A172 (cell line): Measurements from ENCODE around the gene DCHS2. TPM values are rescaled to one million over a fixed set of nuclear protein-coding genes. Genes with fewer than 3 reads are reported as not detected.

ENCODE experiments used
- DNase-seq: peaks from one replicate; pipeline ENCODE4 v3.0.0-alpha.2; 2015; ENCODE audit warnings: low spot score
- total RNA-seq: library from RNA; depleted of rRNA; stranded (reverse); fragments of >200 nt; shearing (Covaris generic); gene quantifications from 2 replicates; pipeline ENCODE4 v1.2.3, GENCODE V29; 2014

DCHS2 gene
- total RNA-seq, 1 experiment from 2014 or later = not detected

DNA sequence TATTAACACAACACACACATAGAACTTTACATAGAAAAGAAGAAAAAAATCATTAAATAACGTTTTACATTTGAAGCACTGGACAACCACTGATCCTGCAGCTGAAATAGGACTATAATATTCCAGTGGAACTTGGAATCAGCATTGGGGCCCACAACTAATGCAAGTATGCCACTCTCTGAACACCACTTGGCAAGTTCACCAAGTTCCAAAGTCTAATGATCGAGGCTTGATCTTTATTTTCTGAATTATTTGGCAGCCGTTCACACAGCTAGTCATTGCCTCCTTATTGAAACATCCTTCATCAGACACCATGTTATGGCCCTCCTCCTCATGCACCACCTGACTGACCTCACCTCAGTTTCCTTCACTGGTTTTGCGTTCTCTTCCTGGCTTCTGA lies 107.6 kb downstream of the DCHS2 start:
- no peak for DNase-seq

DNA sequence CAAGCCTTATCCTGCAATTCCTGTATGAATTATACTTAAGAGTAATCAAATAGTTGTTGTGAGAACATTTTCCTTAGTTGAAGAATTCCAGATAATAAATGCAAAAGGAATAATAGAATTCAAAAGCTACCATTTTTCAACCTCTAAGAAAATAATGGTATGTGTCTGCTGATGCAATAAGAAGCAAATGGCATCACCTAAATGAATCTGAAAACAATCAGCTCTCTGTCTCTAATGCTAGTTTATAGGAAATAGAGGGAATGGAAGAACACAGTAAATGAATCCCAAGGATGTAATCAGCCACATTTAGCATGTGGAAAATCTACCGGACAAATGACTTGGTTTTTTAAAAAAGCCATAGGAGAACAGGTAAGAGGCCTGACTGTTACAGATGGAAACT lies 115.1 kb downstream of the DCHS2 start:
- DNase-seq = no peak

DNA sequence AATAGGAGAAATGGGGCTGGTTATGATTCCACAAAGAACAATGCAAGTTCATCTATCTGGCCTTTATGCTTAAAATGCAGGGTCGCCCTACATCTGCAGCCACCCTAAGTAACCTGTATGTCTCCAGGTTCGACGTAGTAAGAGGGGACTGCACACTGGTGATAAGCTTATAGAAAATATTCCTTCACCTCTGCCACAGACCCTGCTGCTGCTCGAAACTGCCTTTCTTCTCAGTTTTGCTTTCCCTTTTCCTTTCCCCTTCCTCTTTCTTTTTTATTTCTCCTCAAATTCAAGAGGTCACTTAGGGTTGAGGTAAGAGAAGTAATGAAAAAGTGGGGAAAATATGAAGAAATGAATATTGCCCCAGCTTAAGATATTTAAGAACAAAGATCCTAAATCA lies 123.5 kb downstream of the DCHS2 start:
- no peak for DNase-seq

DNA sequence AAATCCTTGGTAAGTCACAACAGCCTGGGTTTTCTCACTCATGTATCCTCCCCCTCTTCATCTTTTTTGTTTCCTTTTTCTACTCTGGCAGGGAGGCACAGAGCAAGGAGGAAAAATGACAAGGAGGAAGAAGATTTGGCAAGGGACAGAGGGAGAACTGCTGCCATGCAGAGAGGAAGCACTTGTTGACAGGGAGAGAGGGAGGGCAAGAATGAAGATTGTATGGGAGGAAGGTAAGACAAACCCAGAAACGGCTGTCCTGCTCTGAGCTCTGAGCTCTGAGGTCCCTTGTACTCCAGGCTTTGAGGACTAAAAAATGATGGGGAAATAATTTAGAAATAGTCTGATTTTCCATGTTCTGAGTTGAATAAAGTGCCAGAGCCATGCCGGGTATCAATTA lies 123.9 kb downstream of the DCHS2 start:
- no peak for DNase-seq

DNA sequence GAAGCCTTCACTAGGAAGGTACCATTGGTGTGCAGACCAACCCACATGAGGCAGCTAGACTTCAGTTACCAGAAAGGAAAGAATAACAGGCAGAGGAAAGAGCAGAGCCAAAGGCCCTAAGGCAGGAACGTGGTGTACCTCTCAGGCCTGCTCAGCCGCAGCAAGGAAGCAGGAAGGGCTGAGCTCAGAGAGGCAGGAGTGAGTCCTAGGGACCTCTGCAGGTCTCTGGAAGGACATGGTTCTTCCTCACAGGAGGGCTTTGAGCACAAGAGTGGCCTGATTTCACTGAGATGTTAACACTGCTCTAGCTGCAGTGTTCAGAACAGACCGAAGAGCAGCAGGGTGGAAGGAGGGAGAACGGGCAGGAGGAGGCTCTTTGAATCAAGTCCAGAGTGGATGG lies 124.6 kb downstream of the DCHS2 start:
- no peak for DNase-seq

DNA sequence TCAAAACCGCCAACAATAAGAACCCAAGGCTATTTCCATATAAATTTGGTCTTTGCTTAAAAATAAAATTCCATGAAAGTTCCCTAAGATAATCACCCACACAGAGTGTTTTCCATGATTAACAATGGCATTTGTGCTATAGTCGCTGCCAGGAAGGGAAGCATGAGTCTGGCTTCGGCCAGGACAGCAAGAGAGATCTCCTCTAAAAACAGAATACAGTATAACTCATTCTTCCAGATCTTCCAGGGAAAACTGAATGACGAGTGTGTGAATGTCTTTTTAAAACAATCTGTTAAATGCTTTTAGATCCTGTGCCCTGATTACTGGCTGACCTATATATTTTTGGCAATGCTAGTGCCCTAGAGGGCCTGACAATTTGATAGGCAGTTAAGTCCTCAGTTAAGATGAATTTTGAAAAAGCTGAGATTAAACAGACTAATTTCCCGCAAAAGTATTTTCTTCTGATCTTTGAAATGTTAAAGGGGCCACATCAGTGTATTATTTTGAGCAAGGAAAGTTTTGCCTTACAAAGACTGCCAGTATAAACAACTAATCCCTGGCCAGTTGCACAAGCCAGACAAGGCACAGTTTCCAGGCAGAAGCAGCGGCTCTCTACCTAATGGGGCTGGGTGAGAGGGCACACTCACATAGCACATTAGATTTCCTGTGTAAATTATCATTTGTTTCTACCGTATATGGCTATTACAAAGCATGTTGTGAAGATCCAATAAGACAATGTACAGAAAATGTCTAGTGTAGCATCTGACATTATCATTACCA lies 127.3 kb downstream of the DCHS2 start:
- DNase-seq = no peak

DNA sequence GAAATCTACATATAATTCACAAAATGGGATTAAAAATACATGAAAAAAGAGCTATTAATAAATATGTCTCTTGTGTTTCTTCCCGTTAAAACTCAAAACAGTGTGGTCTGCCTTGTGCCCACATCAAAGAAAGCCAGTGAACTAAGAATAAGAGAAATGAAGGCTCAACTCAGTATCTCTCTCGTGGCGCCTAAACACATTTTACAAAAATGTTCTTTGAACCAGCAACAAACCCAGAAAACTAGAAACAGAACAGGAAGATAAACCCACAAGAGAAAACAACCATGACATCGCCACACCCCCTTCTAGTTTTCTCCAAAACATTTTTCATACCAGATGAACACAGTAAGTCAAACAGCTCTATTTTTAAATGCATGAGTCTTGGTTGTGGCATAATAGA lies 130.1 kb downstream of the DCHS2 start:
- no peak for DNase-seq

DNA sequence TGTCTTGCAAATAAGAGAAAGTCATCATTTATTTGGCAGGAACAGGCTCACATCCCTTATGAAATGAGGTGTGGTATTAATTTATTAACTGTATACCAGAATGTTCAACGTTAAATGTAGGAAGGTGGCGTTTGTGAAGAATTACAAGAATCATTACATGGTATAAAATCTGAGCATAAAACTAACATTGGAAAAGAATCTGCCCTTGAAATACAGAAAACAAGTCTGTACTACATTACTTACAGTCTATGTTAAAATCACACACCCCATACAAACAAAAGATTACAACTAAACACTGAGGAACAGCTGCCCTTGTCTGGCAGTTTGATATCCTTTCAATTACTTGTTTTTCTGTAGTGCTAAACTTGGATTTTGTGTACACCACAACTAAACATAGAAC lies 131.1 kb downstream of the DCHS2 start:
- DNase-seq = no peak

DNA sequence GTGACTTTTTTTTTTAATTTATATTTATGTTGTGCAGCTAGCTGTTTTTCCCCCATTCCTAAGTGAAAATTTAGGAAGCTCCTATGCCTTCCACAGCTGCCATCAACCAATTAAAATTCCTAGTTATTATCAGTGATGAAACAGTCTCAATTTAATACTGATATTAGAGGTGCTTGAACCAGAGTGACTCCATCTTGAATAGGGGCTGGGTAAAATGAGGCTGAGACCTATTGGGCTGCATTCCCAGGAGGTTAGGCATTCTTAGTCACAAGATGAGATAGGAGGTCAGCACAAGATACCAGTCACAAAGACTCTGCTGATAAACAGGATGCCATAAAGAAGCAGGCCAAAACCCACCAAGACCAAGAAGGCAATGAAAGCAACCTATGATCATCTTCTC lies 136.7 kb downstream of the DCHS2 start:
- DNase-seq = no peak

DNA sequence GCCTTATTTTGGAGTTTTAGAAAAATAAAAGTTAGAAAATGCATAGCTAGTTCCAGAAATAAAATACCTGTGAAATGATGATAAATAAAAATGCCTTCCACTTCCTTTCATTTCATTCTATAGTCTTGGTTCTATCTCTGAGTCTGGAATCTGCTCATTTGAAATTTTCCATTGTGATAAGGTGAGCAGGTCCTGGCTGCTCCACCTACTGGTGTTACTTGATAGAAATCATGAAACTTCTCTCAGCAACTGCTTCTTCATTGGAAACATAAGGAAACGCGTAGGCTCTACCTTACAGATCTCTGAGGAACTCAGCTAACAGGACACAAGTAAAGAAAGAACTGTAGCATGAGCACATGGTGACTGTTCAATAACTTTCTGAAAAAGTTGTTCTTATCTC lies 141.8 kb downstream of the DCHS2 start:
- DNase-seq = peak; percentile 18

DNA sequence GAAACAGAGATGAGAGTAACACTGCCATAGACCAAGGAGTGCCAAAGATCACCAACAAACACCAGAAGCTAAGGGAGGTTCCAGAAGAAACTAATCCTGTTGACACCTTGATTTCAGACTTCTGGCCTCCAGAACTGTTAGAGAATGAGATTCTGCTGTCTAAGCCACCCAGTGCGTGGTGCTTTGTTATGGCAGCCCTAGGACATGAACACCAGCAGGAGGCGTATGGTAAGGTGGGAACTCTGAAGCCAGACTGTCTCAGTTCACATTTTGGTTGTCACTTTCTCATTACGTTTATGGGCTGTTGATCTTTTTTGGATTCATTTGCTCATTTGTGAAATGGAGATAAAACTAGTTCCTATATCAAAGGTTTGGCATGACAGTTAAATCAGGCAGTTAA lies 142.9 kb downstream of the DCHS2 start:
- no peak for DNase-seq

DNA sequence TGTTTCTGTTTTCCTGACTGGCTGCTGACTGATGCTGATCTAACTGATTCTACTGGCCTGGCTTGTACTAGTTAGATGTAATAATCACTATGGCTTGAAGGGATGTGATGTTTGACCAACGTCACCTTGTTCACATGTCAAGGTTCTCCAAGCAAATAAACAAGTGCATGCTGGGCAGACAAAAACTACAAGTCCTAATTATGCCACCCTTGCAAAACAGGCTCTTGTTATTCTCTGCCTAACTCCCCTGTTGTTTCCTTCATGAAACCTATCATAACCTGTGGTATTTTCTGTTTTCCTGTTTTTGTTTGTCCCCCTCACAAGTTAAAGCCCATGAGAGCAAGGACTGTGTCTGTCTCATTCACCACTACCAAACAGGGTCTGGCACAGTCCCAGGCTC lies 146.2 kb downstream of the DCHS2 start:
- no peak for DNase-seq

DNA sequence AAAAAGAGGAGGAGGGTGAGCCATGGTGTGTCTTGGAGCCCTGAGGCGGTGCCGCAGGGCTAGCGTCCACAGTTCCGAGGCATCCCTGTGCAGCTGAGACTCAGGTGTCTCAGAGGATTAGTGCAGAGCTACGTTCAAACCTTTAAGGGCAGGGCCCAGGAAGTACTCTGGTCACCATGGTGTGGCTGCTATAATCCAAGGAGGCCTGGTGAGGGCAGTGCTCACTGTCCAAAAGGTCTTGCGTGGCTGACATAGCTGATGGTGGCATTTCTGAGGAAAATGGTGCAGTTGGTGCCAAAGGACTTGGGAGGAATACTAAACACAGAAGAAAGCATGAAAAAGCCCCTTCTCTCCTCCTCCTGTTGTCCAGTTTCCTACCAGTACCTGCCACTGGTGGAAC lies 146.9 kb downstream of the DCHS2 start:
- no peak for DNase-seq

DNA sequence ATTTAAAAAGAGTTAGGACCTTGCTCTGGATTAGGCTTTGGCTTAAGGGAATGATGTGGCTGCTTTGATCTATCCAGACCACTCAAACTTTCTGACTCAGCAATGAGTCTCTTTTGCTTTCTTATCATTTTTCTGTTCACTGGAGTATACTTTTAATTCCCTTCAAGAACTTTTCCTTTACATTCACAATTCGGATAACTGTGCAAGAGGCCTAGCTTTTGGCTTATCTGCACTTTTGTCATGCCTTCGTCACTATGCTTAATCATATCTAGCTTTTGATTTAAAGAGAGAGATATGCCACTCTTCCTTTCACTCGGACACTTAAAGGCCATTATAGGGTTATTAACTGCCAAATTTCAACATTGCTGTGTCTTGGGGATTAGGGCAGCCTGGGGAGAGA lies 147.9 kb downstream of the DCHS2 start:
- no peak for DNase-seq

DNA sequence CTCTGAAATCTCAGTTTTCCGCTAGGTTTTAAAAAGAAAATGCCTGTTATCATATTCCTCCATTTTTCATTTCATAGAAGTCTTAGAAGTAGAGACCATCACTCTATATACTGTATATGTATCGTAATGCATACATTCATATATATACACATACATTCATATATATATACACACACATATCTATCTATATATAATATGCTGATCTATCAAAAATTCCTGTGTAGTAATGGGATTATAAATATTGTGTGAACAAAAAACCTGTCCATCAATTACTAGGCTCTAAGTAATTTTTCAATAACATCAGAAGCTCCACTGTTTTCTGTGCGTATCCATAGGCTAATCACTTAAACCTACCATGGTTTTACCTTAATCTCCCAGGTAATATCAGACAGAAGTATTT lies 150.2 kb downstream of the DCHS2 start:
- no peak for DNase-seq

DNA sequence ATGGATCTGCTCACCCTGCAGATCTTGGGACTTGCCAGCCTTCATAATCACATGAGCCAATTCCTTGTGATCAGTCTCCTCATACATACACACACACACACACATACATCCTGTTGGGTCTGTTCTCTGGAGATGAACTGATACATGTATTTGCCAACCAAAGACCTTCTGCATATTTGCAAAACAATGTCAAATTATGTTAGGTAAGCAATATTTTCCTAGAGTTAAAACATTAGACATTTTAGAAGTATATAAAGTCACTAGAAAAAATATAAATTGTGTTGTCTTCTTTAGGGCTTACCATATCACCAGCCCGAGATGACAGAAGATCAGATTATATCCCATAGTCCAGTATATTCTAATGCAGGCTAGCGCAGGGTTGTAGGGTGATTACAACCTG lies 156.0 kb downstream of the DCHS2 start:
- no peak for DNase-seq

DNA sequence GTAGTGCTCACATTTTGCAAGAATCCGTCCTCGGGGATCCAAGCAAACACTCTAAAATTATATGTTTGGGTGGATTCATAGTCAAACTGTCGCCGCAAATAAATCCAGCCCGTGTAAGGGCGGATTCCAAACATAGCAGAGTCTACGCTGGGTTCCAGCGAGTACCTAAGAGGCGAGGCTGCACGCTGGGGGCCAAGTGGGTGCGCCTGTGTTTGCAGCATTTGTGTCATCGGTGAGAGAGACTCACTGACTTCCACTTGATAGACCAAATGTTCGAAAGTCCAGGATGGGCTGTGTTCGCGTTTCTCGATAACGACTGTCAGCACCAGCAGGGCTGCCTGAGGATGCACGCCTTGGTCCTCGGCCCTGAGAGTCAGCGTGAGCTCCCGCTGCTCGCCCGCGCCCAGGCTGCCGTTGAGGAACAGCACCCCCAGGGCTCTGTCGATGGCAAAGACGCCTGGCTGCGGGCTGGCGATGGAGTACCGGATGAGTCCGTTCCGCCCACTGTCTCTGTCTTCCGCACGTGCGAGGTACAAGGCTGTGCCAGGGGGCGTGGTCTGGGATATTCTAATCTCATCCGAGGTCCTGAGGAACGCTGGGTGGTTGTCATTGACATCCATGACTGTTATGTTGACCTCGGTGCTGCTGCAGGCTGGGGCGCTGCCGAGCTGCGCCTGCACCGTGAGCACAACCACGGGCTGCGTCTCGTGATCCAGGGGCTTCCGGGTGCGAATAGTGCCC lies 158.7 kb downstream of the DCHS2 start:
- no peak for DNase-seq

DNA sequence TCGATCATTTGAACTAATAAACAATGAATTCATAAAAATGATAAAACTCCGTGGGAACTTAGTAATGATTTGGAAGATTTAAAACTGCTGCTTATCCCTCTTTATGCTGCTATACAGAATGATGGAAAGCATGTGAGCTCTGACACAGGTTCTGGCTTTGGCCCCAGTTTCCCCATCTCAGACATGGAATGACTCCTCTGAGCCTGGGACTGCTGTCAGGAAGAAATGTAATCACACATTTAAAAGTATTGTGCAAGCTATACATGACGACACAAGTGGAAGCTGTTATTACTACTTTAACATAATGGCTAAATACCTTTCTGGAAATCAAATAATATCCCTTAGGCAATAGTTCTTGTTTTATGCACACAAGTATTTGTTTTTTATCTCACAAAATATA lies 161.7 kb downstream of the DCHS2 start:
- no peak for DNase-seq

DNA sequence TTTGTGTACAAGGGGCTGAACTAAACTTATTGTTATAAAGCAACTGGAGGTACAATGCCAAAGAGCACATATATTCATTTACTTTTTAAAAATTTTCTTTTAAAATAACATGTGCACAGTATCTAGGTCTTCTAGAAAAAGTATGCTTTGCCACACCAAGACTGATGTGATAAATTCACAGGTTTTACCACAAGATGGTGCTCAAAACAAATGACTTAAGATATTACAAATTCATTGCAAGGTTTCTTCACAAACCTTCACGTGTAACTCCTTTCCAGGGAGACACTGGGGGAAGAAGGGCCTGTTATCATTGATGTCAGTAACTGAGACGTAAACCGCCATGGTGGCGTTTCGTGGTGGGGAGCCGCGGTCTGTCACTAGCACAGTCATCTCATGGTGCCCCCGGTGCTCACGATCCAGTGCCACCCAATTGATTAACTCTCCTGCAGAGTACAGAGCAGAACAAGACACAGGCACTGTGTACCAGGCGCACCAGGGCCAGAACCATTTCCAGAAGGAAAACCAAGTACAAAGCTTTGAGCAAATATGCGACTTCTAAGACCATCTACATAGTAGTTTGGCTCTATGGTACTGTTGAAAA lies 162.2 kb downstream of the DCHS2 start:
- DNase-seq = peak; percentile 30

DNA sequence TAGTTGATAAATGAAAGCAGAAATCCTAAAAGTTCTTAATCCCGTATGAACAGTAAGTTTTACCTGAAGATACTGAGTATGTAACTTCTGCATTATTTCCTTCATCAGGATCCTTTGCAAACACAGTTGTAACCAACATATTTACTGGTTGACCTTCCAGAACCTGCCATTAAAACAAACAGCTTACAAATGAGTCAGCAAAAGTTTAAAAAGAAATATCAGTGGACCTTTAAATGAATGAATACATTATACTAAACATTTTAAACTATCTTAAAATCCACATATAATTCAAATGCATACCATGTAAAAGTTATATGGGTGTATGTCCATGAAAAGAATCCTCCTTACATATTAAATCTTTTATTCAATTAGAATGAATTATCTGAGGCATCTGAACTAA lies 163.6 kb downstream of the DCHS2 start:
- DNase-seq = no peak

DNA sequence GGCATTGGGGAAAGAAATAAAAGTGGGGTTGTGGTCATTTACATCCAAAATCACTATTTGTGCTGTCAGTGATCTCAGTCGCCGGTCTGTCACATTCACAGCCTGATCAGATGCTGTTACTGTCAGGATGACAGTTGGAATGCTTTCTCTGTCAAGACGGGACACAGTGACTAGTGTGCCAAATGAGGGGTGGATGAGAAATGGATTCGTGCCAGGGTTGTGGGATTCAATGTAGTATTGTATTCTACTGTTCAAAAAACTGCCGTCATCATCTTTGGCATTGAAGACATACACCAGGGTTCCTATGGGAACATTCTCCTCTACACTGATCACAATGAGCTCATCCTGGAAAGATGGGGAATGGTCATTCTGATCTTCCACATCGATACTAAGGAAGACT lies 171.1 kb downstream of the DCHS2 start:
- DNase-seq = no peak

DNA sequence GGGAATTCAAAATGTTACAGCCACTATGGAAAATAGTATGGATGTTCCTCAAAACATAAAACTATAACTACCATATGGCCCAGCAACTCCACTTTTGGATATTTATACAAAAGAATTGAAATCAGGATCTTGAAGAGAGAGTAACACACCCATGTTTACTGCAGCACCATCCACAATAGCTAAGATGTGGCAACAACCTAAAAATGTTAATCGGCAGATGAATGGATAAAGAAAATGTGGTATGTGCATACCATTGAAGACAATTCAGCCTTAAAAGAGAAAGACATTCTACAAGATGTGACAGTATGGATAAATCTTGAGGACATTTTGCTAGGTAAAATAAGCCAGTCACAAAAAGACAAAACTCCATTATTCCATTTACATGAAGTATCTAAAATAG lies 171.9 kb downstream of the DCHS2 start:
- no peak for DNase-seq
